HepG2 (cell line): Measurements from ENCODE around the gene SEC14L2. TPM values are rescaled to one million over a fixed set of nuclear protein-coding genes. Genes with fewer than 3 reads are reported as not detected.

Source experiments
- ARNTL ChIP-seq: sonication (generic); formaldehyde crosslinking; IDR thresholded peaks from 2 replicates; pipeline ENCODE4 v1.4.0; 2020; ENCODE audit warnings: mild to moderate bottlenecking, missing genetic modification reagents
- ATF4 ChIP-seq, 2 experiments: fragments of 450-650 bp in 1 of 2; sonication (generic) in 1 of 2; formaldehyde crosslinking; IDR thresholded peaks; 2 replicates each; pipeline versions ENCODE4 v1.5.0 to v1.8.0; 2020 to 2022; ENCODE audit warnings: mild to moderate bottlenecking in 1 of 2, missing genetic modification reagents in 1 of 2
- HNRNPUL1 ChIP-seq: fragments of 200-400 bp; formaldehyde crosslinking; IDR thresholded peaks from 2 replicates; pipeline ENCODE4 v1.6.1; 2017; ENCODE audit warnings: low read depth, mild to moderate bottlenecking, low read length, moderate library complexity
- IKZF1 ChIP-seq: fragments of 450-650 bp; IDR thresholded peaks from 2 replicates; pipeline ENCODE4 v1.7.1; 2016
- IRF1 ChIP-seq: sonication (generic); formaldehyde crosslinking; IDR thresholded peaks from 2 replicates; pipeline ENCODE4 v1.4.0; 2020; ENCODE audit warnings: low read depth, mild to moderate bottlenecking, missing genetic modification reagents
- NFE2L2 ChIP-seq: fragments of 150-350 bp; IDR thresholded peaks from 2 replicates; pipeline ENCODE4 v1.6.1; 2014; ENCODE audit warnings: low read length
- NPAS2 ChIP-seq: sonication (generic); formaldehyde crosslinking; IDR thresholded peaks from 2 replicates; pipeline ENCODE4 v1.8.0; 2022; ENCODE audit warnings: mild to moderate bottlenecking, missing genetic modification reagents, borderline replicate concordance
- PAWR ChIP-seq: sonication (generic); formaldehyde crosslinking; IDR thresholded peaks from 2 replicates; pipeline ENCODE4 v1.4.0; 2020; ENCODE audit warnings: missing genetic modification reagents, mild to moderate bottlenecking, borderline replicate concordance
- PHF5A ChIP-seq: IDR thresholded peaks from one replicate; pipeline ENCODE4 v1.6.1; 2018; ENCODE audit warnings: low read depth, missing genetic modification reagents; ENCODE audit not compliant: unreplicated experiment
- POLR2G ChIP-seq: fragments of 200-400 bp; formaldehyde crosslinking; IDR thresholded peaks from 2 replicates; pipeline ENCODE4 v1.6.1; 2018; ENCODE audit warnings: mild to moderate bottlenecking, low read depth, low read length, moderate library complexity
- REXO4 ChIP-seq: sonication (generic); formaldehyde crosslinking; IDR thresholded peaks from 2 replicates; pipeline ENCODE4 v1.8.0; 2022; ENCODE audit warnings: missing genetic modification reagents, mild to moderate bottlenecking, borderline replicate concordance
- RNF2 ChIP-seq: fragments of 450-650 bp; conservative IDR thresholded peaks from 2 replicates; pipeline ENCODE4 v1.6.1; 2016; ENCODE audit warnings: low read depth
- ZBTB43 ChIP-seq: sonication (generic); formaldehyde crosslinking; conservative IDR thresholded peaks from 2 replicates; pipeline ENCODE4 v1.4.0; 2020; ENCODE audit warnings: missing genetic modification reagents
- ZMAT5 ChIP-seq: sonication (generic); formaldehyde crosslinking; IDR thresholded peaks from 2 replicates; pipeline ENCODE4 v1.5.0; 2020; ENCODE audit warnings: mild to moderate bottlenecking, low read depth, missing genetic modification reagents, borderline replicate concordance
- ZNF501 ChIP-seq: sonication (generic); formaldehyde crosslinking; IDR thresholded peaks from 2 replicates; pipeline ENCODE4 v1.5.1; 2020; ENCODE audit warnings: mild to moderate bottlenecking, moderate library complexity, missing genetic modification reagents
- ZNF770 ChIP-seq: sonication (generic); formaldehyde crosslinking; IDR thresholded peaks from 2 replicates; pipeline ENCODE4 v1.5.0; 2020; ENCODE audit warnings: mild to moderate bottlenecking, missing genetic modification reagents
- ZNF841 ChIP-seq: sonication (generic); formaldehyde crosslinking; IDR thresholded peaks from 2 replicates; pipeline ENCODE4 v1.8.1; 2023; ENCODE audit warnings: missing genetic modification reagents, borderline replicate concordance
- ZXDC ChIP-seq: sonication (generic); formaldehyde crosslinking; IDR thresholded peaks from 2 replicates; pipeline ENCODE4 v1.5.0; 2020; ENCODE audit warnings: mild to moderate bottlenecking, missing genetic modification reagents
- polyA plus RNA-seq, 8 experiments: library from polyadenylated mRNA; depleted of rRNA in 3 of 8; stranded (reverse) in 7 of 8; unstranded in 1 of 8; fragments of >200 nt; fragmentation: Illumina TruSeq in 4 of 8; extraction: Trizol in 4 of 8; gene quantifications; 2 replicates each; pipeline versions ENCODE4 v1.2.1 to v1.2.3, GENCODE V29; 2011 to 2016; ENCODE audit warnings: low read depth in 4 of 8, missing spikeins in 1 of 8, mixed read lengths in 1 of 8; ENCODE audit not compliant: insufficient read depth in 1 of 8
- total RNA-seq, 5 experiments: library from RNA; depleted of rRNA; stranded (reverse); fragments of >200 nt; fragmentation: Illumina TruSeq; extraction: Trizol; gene quantifications; 2 replicates each; pipeline ENCODE4 v1.2.3, GENCODE V29; 2016; ENCODE audit warnings: low read depth in 1 of 5

The SEC14L2 gene
- total and polyA plus RNA-seq, 2 of the 13 experiments (the other 11 are each of a cell fraction or from before 2014, with no cell fraction given): 4.1 to 5.1 TPM

GRCh38 chr22:30423301-30423958, 26.6 kb downstream of the SEC14L2 start (continued):
- peak; percentile 76 for TF ChIP-seq ZNF770
- no peak for TF ChIP-seq HNRNPUL1
- peak; percentile 14; the same call in 1 of the 2 replicates for TF ChIP-seq ARNTL
- TF ChIP-seq IRF1 (CRISPR knock-in tag): 0 out of 2 replicates have a peak, but pooled peaks have one; percentile 56
- TF ChIP-seq ZNF841 (CRISPR knock-in tag): no peak
- TF ChIP-seq IKZF1: no peak
- TF ChIP-seq RNF2: no peak
- TF ChIP-seq ZXDC (CRISPR knock-in tag): no peak
- no peak for TF ChIP-seq PHF5A
- TF ChIP-seq ATF4 (CRISPR knock-in tag; IDR thresholded peaks at IDR 0.05): no peak
- no peak for TF ChIP-seq REXO4 (CRISPR knock-in tag)
- no peak for TF ChIP-seq NPAS2 (CRISPR knock-in tag)
- TF ChIP-seq ZBTB43 (CRISPR knock-in tag): no peak
- TF ChIP-seq ZNF501 (CRISPR knock-in tag): peak; percentile 54; the same call in 1 of the 2 replicates
- TF ChIP-seq PAWR: no peak; the same call in 1 of the 2 replicates
- no peak for TF ChIP-seq NFE2L2
- peak; percentile 95 for TF ChIP-seq POLR2G
- TF ChIP-seq ZMAT5 (CRISPR knock-in tag): no peak
